Neuronal stem cell (in vitro differentiated cells): ENCODE data around the gene FBXW11.

Experiments used
- DNase-seq: peaks from one replicate; pipeline ENCODE4 v3.0.0-alpha.2; 2013; ENCODE audit warnings: low spot score
- H2AFZ ChIP-seq: one replicate; pipeline ENCODE4 v1.6.1; 2013; ENCODE audit warnings: mild to moderate bottlenecking, low read length, inconsistent platforms
- H2AK5ac ChIP-seq: 2 replicates; pipeline ENCODE4 v1.6.1; 2013; ENCODE audit warnings: low read depth, mild to moderate bottlenecking, inconsistent platforms, low read length, moderate library complexity, mixed read lengths
- H2BK120ac ChIP-seq: 2 replicates; pipeline ENCODE4 v1.6.1; 2013; ENCODE audit warnings: low read depth, mild to moderate bottlenecking, inconsistent platforms, low read length, moderate library complexity, mixed read lengths
- H2BK12ac ChIP-seq: one replicate; pipeline ENCODE4 v1.6.1; 2013; ENCODE audit warnings: low read length, inconsistent platforms
- H2BK15ac ChIP-seq: 2 replicates; pipeline ENCODE4 v1.6.1; 2013; ENCODE audit warnings: mild to moderate bottlenecking, low read length, inconsistent platforms, mixed read lengths
- H2BK5ac ChIP-seq: one replicate; pipeline ENCODE4 v1.6.1; 2013; ENCODE audit warnings: inconsistent platforms, mild to moderate bottlenecking, low read length, moderate library complexity
- H3K14ac ChIP-seq: one replicate; pipeline ENCODE4 v1.6.1; 2013; ENCODE audit warnings: low read length, inconsistent platforms
- H3K18ac ChIP-seq: 2 replicates; pipeline ENCODE4 v1.6.1; 2013; ENCODE audit warnings: low read length, inconsistent platforms
- H3K23ac ChIP-seq: 2 replicates; pipeline ENCODE4 v1.6.1; 2013; ENCODE audit warnings: low read depth, mild to moderate bottlenecking, mixed read lengths, low read length, inconsistent platforms; ENCODE audit not compliant: poor library complexity
- H3K27ac ChIP-seq: replicated peaks from 3 replicates; pipeline ENCODE4 v1.5.1; 2013; ENCODE audit warnings: low read length, inconsistent platforms
- H3K27me3 ChIP-seq, 3 experiments: 2 replicates each; pipeline ENCODE4 v1.6.1; 2013; ENCODE audit warnings: low read length in 3 of 3, mild to moderate bottlenecking in 2 of 3, inconsistent platforms in 1 of 3, low read depth in 1 of 3, mixed read lengths in 1 of 3, moderate library complexity in 1 of 3; ENCODE audit not compliant: control insufficient read depth in 3 of 3, insufficient read depth in 3 of 3
- H3K36me3 ChIP-seq, 2 donors: replicated peaks in 1 of 2; 2 replicates each; pipeline ENCODE4 v1.6.1; 2013; ENCODE audit warnings: low read length in 2 of 2; ENCODE audit not compliant: control insufficient read depth in 2 of 2, insufficient read depth in 2 of 2
- H3K4ac ChIP-seq: 2 replicates; pipeline ENCODE4 v1.6.1; 2013; ENCODE audit warnings: inconsistent platforms, mild to moderate bottlenecking, low read length, moderate library complexity
- H3K4me1 ChIP-seq, 2 donors: 1 replicate in 1 of 2; 2 replicates in 1 of 2; pipeline ENCODE4 v1.6.1; 2013; ENCODE audit warnings: low read length in 2 of 2, low read depth in 1 of 2; ENCODE audit not compliant: control insufficient read depth in 2 of 2, insufficient read depth in 1 of 2
- H3K4me2 ChIP-seq: one replicate; pipeline ENCODE4 v1.6.1; 2013; ENCODE audit warnings: mild to moderate bottlenecking, low read length, inconsistent platforms; ENCODE audit not compliant: insufficient read depth, poor library complexity, severe bottlenecking
- H3K4me3 ChIP-seq, 2 donors: 2 replicates each; pipeline ENCODE4 v1.5.1; 2013; ENCODE audit warnings: low read length in 2 of 2, mild to moderate bottlenecking in 2 of 2, inconsistent platforms in 1 of 2, moderate library complexity in 1 of 2
- H3K79me1 ChIP-seq: one replicate; pipeline ENCODE4 v1.6.1; 2013; ENCODE audit warnings: low read depth, mild to moderate bottlenecking, inconsistent platforms, low read length, moderate library complexity
- H3K9ac ChIP-seq: one replicate; pipeline ENCODE4 v1.6.1; 2013; ENCODE audit warnings: mild to moderate bottlenecking, low read depth, low read length, inconsistent platforms; ENCODE audit not compliant: poor library complexity
- H3K9me3 ChIP-seq, 2 donors: replicated peaks in 1 of 2; 2 replicates each; pipeline versions ENCODE3 to v1.6.1; 2013; ENCODE audit warnings: low read length in 2 of 2, mild to moderate bottlenecking in 2 of 2, inconsistent platforms in 1 of 2, low read depth in 1 of 2, mixed read lengths in 1 of 2, moderate library complexity in 1 of 2; ENCODE audit not compliant: control insufficient read depth in 2 of 2, insufficient read depth in 1 of 2
- H4K8ac ChIP-seq: one replicate; pipeline ENCODE4 v1.6.1; 2013; ENCODE audit warnings: low read depth, mild to moderate bottlenecking, inconsistent platforms, low read length, moderate library complexity
- H4K91ac ChIP-seq: one replicate; pipeline ENCODE4 v1.6.1; 2013; ENCODE audit warnings: low read length, low read depth, mild to moderate bottlenecking, inconsistent platforms; ENCODE audit not compliant: poor library complexity
- WGBS, 2 donors: extraction: QIAGEN DNeasy Blood & Tissue Kit; methylation state at CpG; one replicate each; pipeline ENCODE4 v1.1.7; 2013; ENCODE audit warnings: missing lambda C conversion rate in 2 of 2, mixed read lengths in 1 of 2; ENCODE audit not compliant: insufficient read length in 2 of 2, insufficient replicate concordance in 1 of 2; ENCODE audit errors: extremely low coverage in 2 of 2; 5-methylcytosine and 5-hydroxymethylcytosine counted together

Gene FBXW11

GRCh38 chr5:172008689-172009141 is 2.3 kb upstream of the FBXW11 start:
- Histone ChIP-seq H3K23ac (no peak overlapping the region), H2AK5ac (no peak overlapping the region), H3K9me3 (no peaks in the 10 kb centered on the region), H2BK15ac (no peak overlapping the region), H3K79me1 (no peaks in the 10 kb centered on the region), H2BK12ac (no peak overlapping the region), H2BK120ac (no peak overlapping the region), H3K4ac (no peak overlapping the region), H3K14ac (no peak overlapping the region), H3K27me3 (no peaks in the 10 kb centered on the region), H4K91ac (no peak overlapping the region), H3K9ac (no peak overlapping the region), H3K36me3 (no peaks in the 10 kb centered on the region), H2BK5ac (no peak overlapping the region), H3K27ac (no peak overlapping the region), H3K4me2 (no peak overlapping the region), H3K4me1 (peaks cover 0 to 9% of the 10 kb centered on the region in 2 donors), H3K4me3 (no peak overlapping the region), H4K8ac (no peak overlapping the region), H3K18ac (no peak overlapping the region), H2AFZ (no peak overlapping the region)
- WGBS, 2 donors, result no CpG with 5 or more reads among the region's 6 CpGs
- no peak for DNase-seq

GRCh38 chr5:172008111-172008455 is 1.6 kb upstream of the FBXW11 start:
- Histone ChIP-seq H3K4me1 (peaks cover 0 to 9% of the 10 kb centered on the region in 2 donors), H3K4me2 (no peak overlapping the region), H4K8ac (no peak overlapping the region), H3K18ac (no peak overlapping the region), H3K79me1 (no peaks in the 10 kb centered on the region), H3K27ac (no peak overlapping the region), H2BK12ac (no peak overlapping the region), H3K4ac (no peak overlapping the region), H3K9me3 (no peaks in the 10 kb centered on the region), H3K4me3 (no peak overlapping the region), H4K91ac (no peak overlapping the region), H2AK5ac (no peak overlapping the region), H2AFZ (no peak overlapping the region), H2BK5ac (no peak overlapping the region), H2BK15ac (no peak overlapping the region), H3K9ac (no peak overlapping the region), H3K23ac (no peak overlapping the region), H2BK120ac (no peak overlapping the region), H3K36me3 (no peaks in the 10 kb centered on the region), H3K27me3 (no peaks in the 10 kb centered on the region), H3K14ac (no peak overlapping the region)
- no peak for DNase-seq
- no CpG with 5 or more reads among the region's 3 CpGs for WGBS, 2 donors

DNA sequence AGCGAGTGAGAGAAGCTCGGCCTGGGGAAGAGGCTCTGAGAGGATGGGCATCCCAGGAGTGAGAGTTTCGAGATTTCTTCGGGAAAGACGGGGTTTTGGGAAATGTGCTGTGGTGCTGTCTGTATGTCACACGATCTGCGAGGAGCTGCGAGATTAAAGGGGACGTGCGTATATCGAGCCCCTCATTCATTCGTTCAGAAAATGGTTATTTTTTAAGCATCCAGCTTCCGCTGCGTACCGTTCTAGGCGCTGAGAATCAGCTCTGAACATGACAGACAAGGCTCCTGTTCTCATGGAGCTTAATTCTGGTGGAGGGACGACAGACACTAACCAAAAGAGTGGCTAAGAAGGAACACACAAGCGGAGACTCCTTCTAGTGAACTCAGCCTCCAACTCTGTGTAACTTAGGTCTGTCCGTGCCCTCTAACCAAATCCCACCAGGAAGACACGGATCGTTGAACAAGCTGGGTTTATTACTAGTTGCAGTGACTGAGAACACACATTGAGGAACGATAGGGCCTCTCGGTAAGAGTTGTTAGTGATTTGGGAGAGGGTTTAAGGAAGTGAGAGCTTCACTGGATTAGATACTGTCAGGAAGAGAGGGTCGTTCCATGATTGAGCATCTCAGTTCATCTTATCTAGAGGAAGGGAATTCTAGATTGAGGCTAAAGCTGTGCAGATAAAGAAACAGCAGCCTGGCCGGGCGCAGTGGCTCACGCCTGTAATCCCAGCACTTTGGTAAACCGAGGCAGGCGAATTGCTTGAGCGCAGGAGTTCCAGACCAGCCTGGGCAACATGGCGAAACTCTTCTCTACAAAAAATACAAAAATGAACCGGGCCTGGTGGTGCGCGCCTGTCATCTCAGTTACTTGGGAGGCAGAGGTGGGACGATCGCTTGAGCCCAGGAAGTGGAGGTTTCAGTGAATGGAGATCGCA is 1.0 kb upstream of the FBXW11 start:
- Histone ChIP-seq H3K4me2 (peak overlapping the region; percentile 74), H2BK12ac (no peak overlapping the region), H3K9ac (peak overlapping the region; percentile 78), H3K18ac (peak overlapping the region; percentile 49), H2AK5ac (no peak overlapping the region), H2BK120ac (no peak overlapping the region), H3K27ac (peak overlapping the region; percentile 38), H3K23ac (peak overlapping the region; percentile 35), H3K4me3 (peak overlapping the region; percentile 92 to 94), H3K4ac (no peak overlapping the region), H2AFZ (peak overlapping the region; percentile 97), H4K8ac (no peak overlapping the region), H3K4me1 (peaks cover 0 to 9% of the 10 kb centered on the region in 2 donors), H3K79me1 (no peaks in the 10 kb centered on the region), H3K36me3 (no peaks in the 10 kb centered on the region), H4K91ac (no peak overlapping the region), H2BK5ac (no peak overlapping the region), H3K14ac (no peak overlapping the region), H2BK15ac (no peak overlapping the region), H3K9me3 (no peaks in the 10 kb centered on the region), H3K27me3 (no peaks in the 10 kb centered on the region)
- WGBS, 2 donors, result no CpG with 5 or more reads among the region's 37 CpGs
- no peak for DNase-seq

- Histone ChIP-seq H2BK120ac (no peak overlapping the region), H2BK12ac (no peak overlapping the region), H3K4ac (peak overlapping the region; percentile 46), H3K18ac (peak overlapping the region; percentile 99), H3K79me1 (no peaks in the 10 kb centered on the region), H3K4me2 (peak overlapping the region; percentile 45), H2BK5ac (peak overlapping the region; percentile 94), H3K4me1 (peaks cover 0 to 9% of the 10 kb centered on the region in 2 donors), H2BK15ac (peak overlapping the region; percentile 43), H4K91ac (no peak overlapping the region), H3K27ac (peak overlapping the region; percentile 98), H3K23ac (peak overlapping the region; percentile 35), H2AK5ac (peak overlapping the region; percentile 30), H4K8ac (no peak overlapping the region), H3K9me3 (peaks cover 0 to 6% of the 10 kb centered on the region in 2 donors), H3K9ac (peak overlapping the region; percentile 99), H3K14ac (no peak overlapping the region), H3K4me3 (peak overlapping the region; percentile 92 to 94), H2AFZ (peak overlapping the region; percentile 97), H3K27me3 (no peaks in the 10 kb centered on the region), H3K36me3 (peaks cover 0 to 3% of the 10 kb centered on the region in 2 donors)
- peak; percentile 37 for DNase-seq
- WGBS, 2 donors, result no CpG with 5 or more reads among the region's 34 CpGs
Measured at GRCh38 chr5:172005708-172006320, 624 bp downstream of the FBXW11 start.
